Naive thymus-derived CD4-positive, alpha-beta T cell (primary cell): ENCODE measurements around the gene ARHGAP20. TPM values are rescaled to one million over a fixed set of nuclear protein-coding genes. Genes with fewer than 3 reads are reported as not detected.

Source experiments
- ATAC-seq: fragments of 150-1000 bp; cut with Tn5 transposase; 2 replicates; pipeline ENCODE4 v1.10.0; 2021; ENCODE audit warnings: mild to moderate bottlenecking, moderate library complexity
- CTCF ChIA-PET: fragments of 350-600 bp; sonication (Branson Sonifier 250); formaldehyde crosslinking; loops from one replicate; lab custom pipeline; 2021; ENCODE audit warnings: antibody characterized with exemption; lab: Charles Lee
- POLR2A ChIA-PET: fragments of 350-600 bp; sonication (Branson Sonifier 250); formaldehyde crosslinking; loops from one replicate; lab custom pipeline; 2021; ENCODE audit warnings: antibody characterized with exemption, inconsistent platforms; lab: Charles Lee
- DNase-seq, 9 donors: peaks; one replicate each; pipeline versions ENCODE4 v3.0.0 to v3.0.0-alpha.2; 2020 to 2022; ENCODE audit warnings: mixed read lengths in 1 of 9
- H3K27ac ChIP-seq: one replicate; pipeline ENCODE4 v1.7.0; 2013; ENCODE audit warnings: mild to moderate bottlenecking, low read depth, low read length, moderate library complexity
- H3K27me3 ChIP-seq, 2 donors: one replicate each; pipeline ENCODE4 v1.7.0; 2013; ENCODE audit warnings: low read length in 2 of 2, mild to moderate bottlenecking in 2 of 2, moderate library complexity in 2 of 2; ENCODE audit not compliant: control insufficient read depth in 2 of 2, insufficient read depth in 2 of 2
- H3K36me3 ChIP-seq, 3 experiments: 1 replicate in 2 of 3; 2 replicates in 1 of 3; pipeline ENCODE4 v1.7.0; 2013; ENCODE audit warnings: low read length in 3 of 3, mild to moderate bottlenecking in 3 of 3, moderate library complexity in 1 of 3; ENCODE audit not compliant: insufficient read depth in 3 of 3, control insufficient read depth in 2 of 3
- H3K4me1 ChIP-seq, 2 donors: one replicate each; pipeline ENCODE4 v1.7.0; 2013; ENCODE audit warnings: low read length in 2 of 2, mild to moderate bottlenecking in 2 of 2, moderate library complexity in 1 of 2; ENCODE audit not compliant: control insufficient read depth in 2 of 2, insufficient read depth in 2 of 2
- H3K4me3 ChIP-seq: 2 replicates; pipeline ENCODE4 v1.7.0; 2013; ENCODE audit warnings: mild to moderate bottlenecking, low read length
- H3K9me3 ChIP-seq, 3 experiments: 1 replicate in 2 of 3; 2 replicates in 1 of 3; pipeline ENCODE4 v1.7.0; 2013; ENCODE audit warnings: low read length in 3 of 3; ENCODE audit not compliant: control insufficient read depth in 2 of 3
- H3K27ac Mint-ChIP-seq, 9 donors: one replicate each; pipeline ENCODE4 v1.8.0; 2020 to 2022; ENCODE audit warnings: mixed read lengths in 9 of 9, mild to moderate bottlenecking in 8 of 9, moderate library complexity in 5 of 9, inconsistent platforms in 2 of 9
- H3K27me3 Mint-ChIP-seq, 5 donors: one replicate each; pipeline ENCODE4 v1.8.0; 2021 to 2022; ENCODE audit warnings: mixed read lengths in 5 of 5, mild to moderate bottlenecking in 1 of 5
- H3K36me3 Mint-ChIP-seq, 5 donors: one replicate each; pipeline ENCODE4 v1.8.0; 2020 to 2022; ENCODE audit warnings: mixed read lengths in 5 of 5, mild to moderate bottlenecking in 3 of 5, inconsistent platforms in 1 of 5
- H3K4me1 Mint-ChIP-seq, 7 donors: one replicate each; pipeline ENCODE4 v1.8.0; 2020 to 2022; ENCODE audit warnings: mixed read lengths in 7 of 7, mild to moderate bottlenecking in 3 of 7, inconsistent platforms in 1 of 7
- H3K4me3 Mint-ChIP-seq, 10 donors: one replicate each; pipeline ENCODE4 v1.8.0; 2020 to 2022; ENCODE audit warnings: mild to moderate bottlenecking in 10 of 10, mixed read lengths in 10 of 10, moderate library complexity in 6 of 10, inconsistent platforms in 2 of 10
- H3K9me3 Mint-ChIP-seq, 11 donors: one replicate each; pipeline ENCODE4 v1.8.0; 2020 to 2022; ENCODE audit warnings: mixed read lengths in 11 of 11, mild to moderate bottlenecking in 4 of 11, inconsistent platforms in 1 of 11, moderate library complexity in 1 of 11
- intact Hi-C, 2 donors: fragments of 100-400 bp; cut with micrococcal nuclease; formaldehyde crosslinking; loops; one replicate each; pipeline ENCODE4 v1.15.1; 2023
- polyA plus RNA-seq, 2 donors: library from polyadenylated mRNA; unstranded; fragments of 300-500 nt; fragmentation: Illumina TruSeq; gene quantifications; one replicate each; pipeline ENCODE4 v1.2.3, GENCODE V29; 2021
- total RNA-seq, 6 experiments: library from RNA in 5 of 6; stranded (reverse) in 5 of 6; gene quantifications; 1 replicate in 5 of 6; 2 replicates in 1 of 6; pipeline ENCODE4 v1.2.3 and lab custom pipeline; 2021 to 2026

Gene ARHGAP20
- total and polyA plus RNA-seq, 7 experiments from 2014 or later = 0.08 to 0.11 TPM; not detected in 5

GRCh38 chr11:110538154-110538553 lies 174.1 kb downstream of the ARHGAP20 start:
- H3K27ac Mint-ChIP-seq = no peak overlapping the region
- intact Hi-C loops = no loop called here
- H3K27me3 Mint-ChIP-seq = peaks cover 0 to 27% (median 6%) of the 10 kb centered on the region in 5 donors
- Histone ChIP-seq H3K27me3 (no peaks in the 10 kb centered on the region), H3K27ac (no peak overlapping the region), H3K9me3 (no peaks in the 10 kb centered on the region), H3K4me1 (no peaks in the 10 kb centered on the region), H3K4me3 (no peak overlapping the region), H3K36me3 (no peaks in the 10 kb centered on the region)
- ATAC-seq (no peak), DNase-seq (no peak)
- H3K9me3 Mint-ChIP-seq = peaks cover 0 to 10% (median 2%) of the 10 kb centered on the region in 11 donors
- H3K4me1 Mint-ChIP-seq = peaks cover 0 to 5% (median 0%) of the 10 kb centered on the region in 7 donors
- POLR2A ChIA-PET = no interaction called here
- CTCF ChIA-PET = no interaction called here
- H3K4me3 Mint-ChIP-seq = no peak overlapping the region
- peaks cover 0 to 6% (median 0%) of the 10 kb centered on the region in 5 donors for H3K36me3 Mint-ChIP-seq

- peaks cover 0 to 19% (median 3%) of the 10 kb centered on the region in 5 donors for H3K27me3 Mint-ChIP-seq
- Histone ChIP-seq H3K27ac (no peak overlapping the region), H3K27me3 (no peaks in the 10 kb centered on the region), H3K4me3 (no peak overlapping the region), H3K36me3 (no peaks in the 10 kb centered on the region), H3K9me3 (no peaks in the 10 kb centered on the region), H3K4me1 (peaks cover 0 to 14% of the 10 kb centered on the region in 2 donors)
- POLR2A ChIA-PET = no interaction called here
- H3K4me3 Mint-ChIP-seq = no peak overlapping the region
- DNase-seq = no peak
- peaks cover 0 to 6% (median 0%) of the 10 kb centered on the region in 5 donors for H3K36me3 Mint-ChIP-seq
- intact Hi-C loops = no loop called here
- H3K9me3 Mint-ChIP-seq = peaks cover 0 to 21% (median 10%) of the 10 kb centered on the region in 11 donors
- ATAC-seq = no peak
- H3K4me1 Mint-ChIP-seq = peaks cover 0 to 9% (median 0%) of the 10 kb centered on the region in 7 donors
- CTCF ChIA-PET = no interaction called here
- no peak overlapping the region for H3K27ac Mint-ChIP-seq
These were observed 181.1 kb downstream of the ARHGAP20 start for GRCh38 chr11:110530900-110531741.

- CTCF ChIA-PET = no interaction called here
- Histone ChIP-seq H3K27me3 (no peaks in the 10 kb centered on the region), H3K4me3 (no peak overlapping the region), H3K27ac (no peak overlapping the region), H3K36me3 (no peaks in the 10 kb centered on the region), H3K9me3 (no peaks in the 10 kb centered on the region), H3K4me1 (peaks cover 0 to 32% of the 10 kb centered on the region in 2 donors)
- peaks cover 0 to 11% (median 0%) of the 10 kb centered on the region in 7 donors for H3K4me1 Mint-ChIP-seq
- ATAC-seq (no peak), DNase-seq (no peak)
- H3K27me3 Mint-ChIP-seq = peaks cover 0 to 8% (median 4%) of the 10 kb centered on the region in 5 donors
- intact Hi-C loops = no loop called here
- POLR2A ChIA-PET = no interaction called here
- no peak overlapping the region for H3K27ac Mint-ChIP-seq
- peaks cover 0 to 6% (median 0%) of the 10 kb centered on the region in 5 donors for H3K36me3 Mint-ChIP-seq
- peaks cover 0 to 18% (median 8%) of the 10 kb centered on the region in 11 donors for H3K9me3 Mint-ChIP-seq
- H3K4me3 Mint-ChIP-seq = no peak overlapping the region
These were observed 183.2 kb downstream of the ARHGAP20 start for GRCh38 chr11:110529043-110529442.

- Histone ChIP-seq H3K27me3 (no peaks in the 10 kb centered on the region), H3K4me1 (peaks cover 0 to 49% of the 10 kb centered on the region in 2 donors), H3K4me3 (no peak overlapping the region), H3K36me3 (no peaks in the 10 kb centered on the region), H3K27ac (no peak overlapping the region), H3K9me3 (no peaks in the 10 kb centered on the region)
- H3K4me1 Mint-ChIP-seq = peaks cover 0 to 17% (median 0%) of the 10 kb centered on the region in 7 donors
- H3K4me3 Mint-ChIP-seq = no peak overlapping the region
- H3K27me3 Mint-ChIP-seq = peaks cover 0 to 11% (median 4%) of the 10 kb centered on the region in 5 donors
- POLR2A ChIA-PET = no interaction called here
- peaks cover 0 to 6% (median 0%) of the 10 kb centered on the region in 5 donors for H3K36me3 Mint-ChIP-seq
- intact Hi-C loops = no loop called here
- H3K9me3 Mint-ChIP-seq = peaks cover 0 to 18% (median 8%) of the 10 kb centered on the region in 11 donors
- CTCF ChIA-PET = no interaction called here
- H3K27ac Mint-ChIP-seq = no peak overlapping the region
- DNase-seq = no peak
- no peak for ATAC-seq
These were observed 185.1 kb downstream of the ARHGAP20 start for GRCh38 chr11:110527146-110527545.
